Right kidney (tissue), 1 donor: Measurements from ENCODE around the gene ADGRL3.
"Not testable (repeated sequence)": the region's sequence is repeated elsewhere in the genome, so short reads cannot be mapped to it uniquely, and the experiment has no call there.

ENCODE experiments used
- DNase-seq: peaks from one replicate; pipeline ENCODE4 v3.0.0-alpha.2; 2016

Gene ADGRL3

GRCh38 chr4:61356696-61357095 lies 156.6 kb downstream of the ADGRL3 start:
- no peak for DNase-seq

GRCh38 chr4:61359301-61359700 lies 159.2 kb downstream of the ADGRL3 start:
- DNase-seq = no peak

- not testable (repeated sequence) for DNase-seq
These were observed 172.7 kb downstream of the ADGRL3 start for GRCh38 chr4:61372817-61373216.

- no peak for DNase-seq
These were observed 173.8 kb downstream of the ADGRL3 start for GRCh38 chr4:61373901-61374440.

GRCh38 chr4:61374447-61374891 lies 174.3 kb downstream of the ADGRL3 start:
- DNase-seq = no peak

GRCh38 chr4:61375301-61375700 lies 175.2 kb downstream of the ADGRL3 start:
- DNase-seq = no peak

- no peak for DNase-seq
These were observed 176.2 kb downstream of the ADGRL3 start for GRCh38 chr4:61376301-61376700.

- no peak for DNase-seq
These were observed 179.3 kb downstream of the ADGRL3 start for GRCh38 chr4:61379406-61379805.

GRCh38 chr4:61380865-61381264 lies 180.7 kb downstream of the ADGRL3 start:
- no peak for DNase-seq

- DNase-seq = no peak
These were observed 185.1 kb downstream of the ADGRL3 start for GRCh38 chr4:61385256-61385655.

GRCh38 chr4:61387372-61387771 lies 187.2 kb downstream of the ADGRL3 start:
- not testable (repeated sequence) for DNase-seq

GRCh38 chr4:61389640-61390039 lies 189.5 kb downstream of the ADGRL3 start:
- no peak for DNase-seq

GRCh38 chr4:61395754-61396153 lies 195.6 kb downstream of the ADGRL3 start:
- DNase-seq = no peak

- DNase-seq = no peak
These were observed 197.0 kb downstream of the ADGRL3 start for GRCh38 chr4:61397174-61397573.

GRCh38 chr4:61400439-61401038 lies 200.4 kb downstream of the ADGRL3 start:
- DNase-seq = no peak

GRCh38 chr4:61401771-61402170 lies 201.6 kb downstream of the ADGRL3 start:
- no peak for DNase-seq

GRCh38 chr4:61405307-61405706 lies 205.2 kb downstream of the ADGRL3 start:
- no peak for DNase-seq

- DNase-seq = no peak
These were observed 206.6 kb downstream of the ADGRL3 start for GRCh38 chr4:61406677-61407076.

GRCh38 chr4:61407642-61408618 lies 207.8 kb downstream of the ADGRL3 start:
- DNase-seq = no peak

- no peak for DNase-seq
These were observed 208.7 kb downstream of the ADGRL3 start for GRCh38 chr4:61408861-61409260.

- DNase-seq = no peak
These were observed 211.1 kb downstream of the ADGRL3 start for GRCh38 chr4:61411241-61411640.

- no peak for DNase-seq
These were observed 225.2 kb downstream of the ADGRL3 start for GRCh38 chr4:61425315-61425714.

GRCh38 chr4:61426229-61426628 lies 226.1 kb downstream of the ADGRL3 start:
- no peak for DNase-seq
